ENCODE results near the gene LILRB3. TPM values are rescaled to one million over a fixed set of nuclear protein-coding genes. Genes with fewer than 3 reads are reported as not detected.
A peak's percentile ranks its signal among the peaks of the same experiment; 100 is the strongest.
"Not testable (repeated sequence)": the region's sequence is repeated elsewhere in the genome, so short reads cannot be mapped to it uniquely, and the experiment has no call there.

Gene LILRB3
- total RNA-seq, 1 donor from 2014 or later = 4.2 TPM

DNA sequence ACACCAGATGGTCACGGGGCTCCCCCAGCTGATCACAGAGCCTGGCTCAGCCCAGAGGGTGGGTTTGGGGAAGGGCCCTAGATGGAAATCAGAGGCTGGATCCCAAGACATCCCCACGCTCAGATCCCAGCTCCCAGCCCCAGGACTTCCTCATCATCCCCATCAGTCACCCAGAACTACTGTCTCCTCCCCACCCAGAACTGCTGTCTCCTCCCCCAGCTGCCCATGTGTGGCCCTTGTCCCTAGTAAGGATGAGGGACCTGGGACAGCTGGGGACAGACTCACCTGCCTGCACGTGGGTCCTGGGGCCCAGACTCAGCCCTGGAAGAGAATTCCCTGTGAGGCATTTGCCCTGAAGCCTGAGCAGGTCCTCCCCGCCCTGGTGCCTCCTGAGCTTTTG is 19.4 kb upstream of the LILRB3 start:
- not testable (repeated sequence) for DNase-seq

DNA sequence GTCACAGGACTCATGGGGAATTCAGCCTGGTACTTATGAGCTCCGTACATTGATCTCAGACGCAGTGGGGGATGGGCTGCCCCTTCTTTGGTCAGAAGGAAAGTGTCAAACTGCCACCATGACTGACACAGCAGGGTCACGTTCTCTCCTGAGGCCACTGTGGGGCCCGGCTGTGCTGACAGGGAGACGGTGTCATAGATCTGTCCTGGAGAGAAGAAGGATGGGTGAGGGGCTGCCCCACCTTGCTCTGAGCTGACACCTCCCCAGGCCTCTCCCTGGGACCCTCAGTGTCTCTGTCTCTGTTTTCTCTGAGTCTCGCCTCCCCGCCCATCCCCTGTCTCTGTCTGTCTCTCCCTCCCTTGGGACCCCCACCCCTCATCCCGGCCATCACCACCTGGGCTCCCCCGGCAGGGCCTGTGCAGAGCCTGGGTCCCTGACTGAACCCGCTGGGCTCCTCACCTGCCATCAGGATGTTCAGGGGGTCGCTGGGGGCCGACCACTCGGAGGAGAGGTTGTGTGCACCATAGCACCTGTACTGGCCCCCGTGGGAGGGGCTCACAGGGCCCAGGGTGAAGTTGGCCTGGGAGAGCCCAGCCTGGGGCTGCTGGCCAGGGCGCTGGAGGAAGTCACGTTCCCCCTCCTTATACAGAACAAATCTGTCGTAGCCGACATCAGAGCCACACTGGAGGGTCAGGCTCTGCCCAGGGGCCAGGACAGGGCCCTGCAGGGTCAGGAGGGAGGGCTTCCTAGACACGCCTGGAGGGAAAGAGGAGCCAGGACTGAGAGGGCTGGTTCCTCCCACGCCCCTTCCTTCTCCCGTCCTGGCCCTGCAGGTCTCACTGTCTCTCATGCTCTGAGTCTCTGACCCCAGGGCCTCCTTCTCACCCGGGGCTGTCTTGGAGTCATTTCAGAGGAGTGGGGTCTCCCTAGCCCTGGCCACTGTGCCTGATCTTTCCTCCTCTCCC is 17.8 kb upstream of the LILRB3 start:
- DNase-seq = not testable (repeated sequence)

DNA sequence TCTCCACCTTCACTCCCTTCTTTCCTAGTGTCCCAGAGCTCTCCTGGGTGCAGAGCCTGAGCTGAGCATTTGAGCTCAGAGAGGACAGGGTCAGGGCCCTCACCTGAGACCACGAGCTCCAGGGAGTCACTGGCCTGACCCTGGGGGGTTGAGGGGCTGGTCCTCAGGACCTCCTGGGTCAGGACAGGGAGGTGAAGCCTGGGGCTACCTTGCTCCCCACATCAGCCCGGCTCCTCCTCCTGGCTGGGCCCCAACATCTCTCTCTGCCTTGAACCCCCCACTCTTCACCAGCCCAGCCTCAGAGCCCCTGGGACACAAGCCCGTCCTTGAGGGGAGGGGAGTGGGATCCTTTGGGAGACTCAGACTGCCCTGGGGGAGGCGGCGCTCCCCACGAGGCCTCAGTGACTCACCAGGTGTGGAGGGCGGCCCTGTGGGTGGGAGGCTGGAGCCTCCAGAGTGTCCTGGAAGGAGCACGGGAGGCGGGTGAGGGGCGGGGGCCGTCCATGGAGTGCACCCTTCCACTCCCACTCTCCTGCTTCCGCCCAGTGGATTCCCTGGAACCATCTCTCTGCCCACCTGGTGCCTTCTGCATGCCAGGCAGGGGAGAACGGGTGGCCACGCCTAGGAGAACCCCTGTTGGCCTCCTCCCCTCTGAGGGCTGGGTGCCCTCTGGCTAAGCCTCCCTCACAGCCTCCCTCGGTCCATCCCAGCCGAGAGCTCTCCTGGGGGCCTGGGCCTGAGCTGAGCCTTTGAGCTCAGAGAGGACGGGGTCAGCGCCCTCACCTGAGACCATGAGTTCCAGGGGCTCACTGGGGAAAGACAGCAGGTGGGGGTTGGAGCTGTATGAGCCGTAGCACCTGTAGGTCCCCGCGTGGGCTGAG is 16.9 kb upstream of the LILRB3 start:
- DNase-seq = not testable (repeated sequence)

DNA sequence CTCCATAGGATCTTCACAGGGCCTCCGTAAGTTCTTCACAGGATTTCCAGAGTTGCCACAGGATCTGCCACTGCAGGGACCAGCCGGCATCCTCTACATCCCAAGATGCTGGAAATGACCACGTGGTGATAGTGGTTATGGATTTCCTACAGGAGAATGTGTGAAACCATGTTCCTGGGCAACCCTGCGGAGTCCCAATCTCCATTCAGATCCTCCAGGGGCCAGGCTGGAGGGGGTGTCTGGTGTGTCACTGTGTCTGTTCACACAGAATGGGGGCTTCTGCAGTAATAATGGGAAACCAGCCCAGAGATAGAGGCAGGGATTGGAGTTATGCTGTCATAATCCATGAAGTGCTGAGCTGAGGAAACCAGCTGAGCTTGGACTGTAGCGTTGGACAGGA is 11.1 kb upstream of the LILRB3 start:
- no peak for DNase-seq

DNA sequence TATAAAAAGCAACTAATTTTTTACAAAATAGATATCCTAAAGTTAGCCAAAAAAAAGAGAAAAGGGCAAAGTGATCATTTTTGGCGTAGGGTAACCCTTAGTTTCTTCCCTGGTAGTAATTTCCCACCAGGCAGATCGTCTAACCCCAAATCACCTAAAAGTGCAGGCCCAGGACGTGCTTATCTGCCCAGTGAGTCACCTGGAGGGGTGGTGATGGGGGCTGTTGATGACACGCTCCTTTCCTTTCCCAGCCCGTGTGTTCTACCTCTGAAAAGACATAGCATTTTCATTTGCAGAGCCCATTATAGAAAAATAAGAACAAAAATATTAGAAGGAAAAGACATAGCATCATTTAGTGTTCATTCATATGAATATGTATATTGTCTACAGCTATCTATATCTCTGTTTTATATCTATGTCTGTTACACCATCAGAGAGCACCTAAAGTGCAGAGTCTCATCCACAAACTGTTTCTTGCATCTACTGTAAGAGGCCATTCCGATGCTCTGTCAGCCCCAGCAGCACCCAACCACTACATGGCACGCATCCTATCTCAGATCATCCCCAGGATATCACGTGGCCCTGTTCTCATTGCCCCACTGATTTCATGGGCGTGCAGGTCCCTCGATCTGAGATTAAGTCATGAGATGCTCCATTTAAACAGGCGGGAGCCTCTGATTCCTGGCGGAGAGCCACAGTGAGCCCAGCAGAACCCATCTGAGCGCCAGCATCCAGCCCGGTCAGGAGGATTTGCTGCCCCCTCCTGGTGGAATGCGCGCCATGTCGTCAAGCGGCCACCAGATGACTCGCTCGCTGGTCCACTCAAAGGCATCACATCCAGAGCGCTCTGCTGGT is 8.5 kb upstream of the LILRB3 start:
- peak; percentile 24 for DNase-seq

DNA sequence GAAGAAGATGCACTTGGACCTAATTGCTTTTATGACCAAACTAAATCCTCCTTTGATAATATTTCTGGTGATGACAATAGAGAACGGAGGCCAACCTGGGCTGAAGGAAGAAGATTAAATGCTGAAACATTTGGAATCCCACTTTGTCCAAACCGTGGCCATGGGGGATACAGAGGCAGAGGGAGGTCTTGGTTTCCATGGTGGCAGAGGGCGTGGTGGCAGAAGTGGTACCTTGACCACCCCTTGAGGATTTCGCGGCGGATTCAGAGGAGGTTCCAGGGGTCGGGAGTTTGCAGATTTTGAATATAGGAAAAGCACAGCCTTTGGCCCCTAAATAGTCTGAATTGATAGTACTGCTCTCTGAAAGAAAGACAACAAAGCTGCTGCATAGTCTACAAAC is 7.2 kb upstream of the LILRB3 start:
- DNase-seq = no peak

DNA sequence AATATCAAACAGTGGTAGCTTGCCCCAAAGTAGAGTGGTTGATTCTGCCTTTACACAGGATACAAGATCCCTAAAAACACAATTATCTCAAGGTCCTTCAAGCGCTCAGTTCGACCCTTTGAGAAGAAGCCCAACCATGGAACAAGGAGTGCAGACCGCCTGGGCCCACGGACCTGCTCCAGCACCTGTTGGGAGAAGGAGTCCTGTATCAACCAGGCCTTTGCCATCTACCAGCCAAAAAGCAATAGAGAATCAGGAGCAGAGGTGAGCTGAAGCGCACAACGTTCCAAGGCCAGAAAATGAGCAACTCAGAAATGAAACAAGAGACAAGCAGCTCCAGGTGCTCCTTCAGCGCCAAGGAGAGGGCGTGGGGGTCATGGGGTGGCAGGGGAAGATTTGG is 6.3 kb upstream of the LILRB3 start:
- DNase-seq = no peak

DNA sequence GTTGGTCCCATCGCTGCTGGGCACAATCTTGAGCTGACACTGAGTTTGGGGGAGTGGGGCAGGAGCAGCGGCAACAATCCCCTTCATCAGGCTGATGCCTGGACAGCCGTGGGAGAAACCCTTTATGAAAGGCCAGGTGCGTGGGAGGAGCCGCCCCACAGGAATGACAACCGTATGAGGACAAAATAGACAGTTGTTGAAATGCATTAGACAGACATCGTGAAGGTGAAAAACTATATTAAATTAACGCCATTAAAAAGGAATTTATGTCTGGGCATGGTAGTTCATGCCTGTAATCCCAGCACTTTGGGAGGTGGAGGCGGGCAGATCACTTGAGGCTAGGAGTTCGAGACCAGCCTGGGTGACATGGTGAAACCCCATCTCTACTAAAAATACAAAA is 1.8 kb upstream of the LILRB3 start:
- not testable (repeated sequence) for DNase-seq

DNA sequence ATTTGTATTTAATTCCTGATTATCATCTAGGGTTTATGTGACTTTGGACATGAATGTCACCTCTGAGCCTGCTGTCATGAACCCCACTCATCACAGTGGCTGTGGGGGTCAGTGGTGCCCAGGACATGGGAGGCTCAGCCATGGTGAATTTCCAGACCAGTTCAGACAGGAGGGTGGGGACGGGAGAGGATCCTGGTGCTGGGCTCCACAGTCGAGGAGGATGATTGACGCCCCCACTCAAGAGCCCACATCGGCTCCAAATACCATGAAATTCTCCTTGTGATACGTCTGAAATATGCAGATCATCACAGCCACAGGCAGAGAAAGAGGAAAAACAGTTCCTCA is 1.1 kb upstream of the LILRB3 start:
- not testable (repeated sequence) for DNase-seq

DNA sequence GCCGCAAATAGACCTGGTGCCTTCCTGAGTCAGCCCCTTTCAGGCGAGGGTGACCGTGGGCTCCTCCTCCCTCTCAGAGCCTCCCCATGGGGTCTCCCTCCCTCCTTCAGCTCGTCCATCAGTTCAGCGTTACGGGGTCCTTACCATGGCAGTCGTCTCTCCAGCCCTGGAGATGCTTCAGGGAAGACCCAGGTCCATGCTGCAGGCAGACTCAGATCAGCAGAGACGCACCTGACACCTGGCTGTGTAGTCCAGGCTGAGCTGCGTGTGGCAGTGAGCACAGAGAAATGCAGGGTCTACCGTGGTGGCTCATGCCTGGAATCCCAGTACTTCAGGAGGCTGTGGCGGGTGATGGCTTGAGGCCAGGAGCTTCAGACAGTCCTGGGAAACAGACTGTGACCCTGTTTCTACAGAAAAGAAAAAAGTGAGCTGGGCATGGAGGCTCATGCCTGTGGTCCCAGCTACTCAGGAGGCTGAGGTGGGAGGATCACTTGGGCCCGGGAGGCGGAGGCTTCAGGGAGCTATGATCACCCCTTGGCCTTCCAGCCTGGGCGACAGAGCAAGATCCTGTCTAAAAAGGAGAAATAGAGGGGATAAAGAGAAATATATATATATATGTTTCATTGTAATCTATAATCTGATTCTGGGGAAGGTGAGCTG is 600 bp upstream of the LILRB3 start:
- DNase-seq = not testable (repeated sequence)

DNA sequence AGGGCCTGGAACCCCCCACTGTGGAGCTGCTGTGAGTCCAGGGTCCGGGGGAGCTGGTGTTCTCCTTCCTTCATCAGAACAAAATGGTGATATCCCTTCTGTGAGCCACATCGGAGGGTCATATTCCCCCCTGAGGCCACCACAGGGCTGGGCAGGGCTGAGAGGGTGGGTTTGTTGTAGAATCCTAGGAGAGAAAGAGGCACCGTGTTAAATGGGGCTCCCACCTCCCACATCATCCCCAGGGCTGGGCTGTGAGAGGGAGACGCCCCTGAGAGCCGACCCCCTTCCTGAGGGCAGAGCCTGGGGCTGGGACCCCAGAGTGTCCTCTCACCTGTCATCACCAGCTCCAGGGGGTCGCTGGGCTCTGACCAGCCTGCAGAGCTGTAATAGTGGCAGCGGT is 860 bp downstream of the LILRB3 start:
- not testable (repeated sequence) for DNase-seq

DNA sequence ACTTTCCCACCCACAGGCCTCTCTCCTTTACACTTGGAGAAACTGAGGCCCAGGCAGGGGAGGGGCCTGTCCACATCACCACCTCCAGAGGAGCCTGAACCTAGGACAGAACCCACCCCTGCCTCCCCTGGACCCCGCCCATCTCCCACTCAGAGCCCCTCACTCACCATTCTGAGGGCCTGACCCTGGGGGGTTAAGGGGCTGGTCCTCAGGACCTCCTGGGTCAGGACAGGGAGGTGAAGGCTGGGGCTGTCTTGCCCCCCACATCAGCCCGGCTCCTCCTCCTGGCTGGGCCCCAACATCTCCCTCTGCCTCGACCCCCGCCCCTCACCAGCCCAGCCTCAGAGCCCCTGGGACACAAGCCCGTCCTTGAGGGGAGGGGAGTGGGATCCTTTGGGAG is 3.1 kb downstream of the LILRB3 start:
- DNase-seq = not testable (repeated sequence)

DNA sequence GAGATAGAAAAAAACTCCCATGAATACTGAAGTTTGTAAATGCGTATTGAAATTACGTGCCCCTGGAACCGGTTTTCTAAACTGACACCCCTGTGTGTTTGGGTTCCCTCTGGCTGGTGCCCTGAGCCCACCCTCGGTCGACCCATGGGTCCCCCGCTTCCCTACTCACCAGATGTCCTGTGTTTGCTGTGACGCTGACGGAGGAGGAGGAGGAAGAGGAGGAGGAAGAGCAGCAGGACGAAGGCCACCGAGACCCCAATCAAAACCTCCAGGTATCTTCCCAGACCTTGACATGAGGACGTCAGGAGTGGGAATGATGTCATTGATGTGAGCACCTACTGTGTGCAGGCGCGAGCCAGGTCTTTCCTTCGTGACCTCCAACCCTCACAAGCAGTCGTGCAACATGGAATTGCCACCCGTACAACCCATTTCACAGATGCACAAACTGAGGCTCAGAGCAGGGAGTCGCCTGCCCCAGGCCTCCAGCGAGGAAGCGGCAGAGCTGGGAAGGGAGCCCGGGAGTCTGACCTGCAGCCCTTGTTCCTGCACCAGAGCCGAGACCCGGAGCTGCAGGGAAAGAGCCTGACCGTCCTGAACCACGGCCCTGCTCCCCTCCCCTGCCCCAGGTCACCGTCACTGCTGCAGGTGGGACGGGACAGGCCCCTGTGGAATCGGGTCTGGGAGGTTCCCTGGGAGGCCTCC is 3.7 kb downstream of the LILRB3 start:
- DNase-seq = no peak

DNA sequence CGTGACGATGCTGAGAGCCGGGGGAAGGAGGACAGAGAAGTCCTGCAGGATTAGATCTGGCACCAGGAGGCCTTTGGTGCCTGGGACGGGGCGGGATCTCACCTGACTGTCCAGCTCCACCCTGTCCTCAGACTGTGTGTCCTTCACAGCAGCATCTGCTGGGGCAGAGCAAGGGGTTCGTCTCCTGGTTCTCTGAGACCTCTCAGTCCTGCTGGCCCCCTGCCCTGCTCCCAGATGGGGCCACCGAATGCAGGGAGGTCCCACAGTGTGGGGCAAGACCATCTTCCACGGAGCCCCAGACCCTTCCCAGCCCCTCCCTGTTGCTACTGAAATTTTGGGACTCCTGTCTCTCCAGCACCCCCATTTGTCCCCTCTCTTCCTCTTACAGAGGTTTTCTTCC is 4.5 kb downstream of the LILRB3 start:
- DNase-seq = no peak

DNA sequence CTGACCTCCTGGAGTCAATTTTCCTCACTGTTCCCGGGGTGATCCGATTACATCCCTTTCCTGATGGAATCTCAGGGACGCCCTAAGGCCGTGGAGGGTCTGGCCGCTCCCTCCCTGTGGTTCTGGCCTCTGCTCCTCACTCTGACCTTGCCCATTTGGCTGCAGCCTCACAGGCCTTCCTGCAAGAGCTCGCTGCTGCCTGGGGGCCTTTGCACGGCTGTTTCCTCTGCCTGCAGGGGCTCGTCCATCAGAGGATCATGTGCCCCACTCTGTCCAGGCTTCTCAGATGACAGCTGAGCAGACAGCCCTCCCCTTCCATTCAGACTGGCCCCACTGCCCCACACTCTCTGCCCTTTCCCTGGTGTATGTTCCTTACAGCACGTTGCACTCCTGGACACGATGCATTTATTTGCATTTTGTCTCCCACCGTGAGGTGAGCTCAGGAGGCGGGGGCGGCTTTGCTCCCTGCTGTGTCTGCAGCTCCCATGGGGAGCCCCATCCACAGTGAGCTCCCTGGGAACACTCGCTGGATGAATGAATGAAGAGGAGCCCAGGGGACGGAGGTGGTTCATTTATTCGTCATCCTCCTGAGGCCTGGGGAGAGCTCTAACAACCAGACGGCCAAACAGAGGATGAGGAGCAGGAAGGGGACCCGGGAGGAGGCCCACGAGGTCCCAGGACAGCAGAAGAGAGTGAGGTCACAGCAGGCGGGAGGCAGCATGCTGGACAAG is 5.1 kb downstream of the LILRB3 start:
- not testable (repeated sequence) for DNase-seq

DNA sequence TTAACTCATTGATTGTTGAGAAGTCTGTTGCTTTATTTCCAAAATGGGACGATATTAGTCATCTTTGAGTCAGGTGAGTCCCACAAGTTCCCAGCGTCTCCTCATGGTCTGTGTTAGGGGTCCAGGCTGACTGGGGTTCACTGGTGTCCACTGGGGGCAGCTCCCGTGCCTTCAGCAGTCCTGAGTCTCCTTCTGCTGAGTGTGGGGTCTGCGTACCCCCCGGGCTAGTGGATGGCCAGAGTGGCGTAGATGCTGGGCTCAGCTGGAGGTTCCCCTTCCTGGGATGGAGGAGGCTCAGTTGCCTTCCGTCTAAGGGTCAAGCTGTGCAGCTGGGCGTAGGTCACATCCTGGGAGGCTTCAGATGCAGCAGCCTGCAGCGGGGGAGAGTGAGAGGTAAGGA is 5.9 kb downstream of the LILRB3 start:
- DNase-seq = no peak

DNA sequence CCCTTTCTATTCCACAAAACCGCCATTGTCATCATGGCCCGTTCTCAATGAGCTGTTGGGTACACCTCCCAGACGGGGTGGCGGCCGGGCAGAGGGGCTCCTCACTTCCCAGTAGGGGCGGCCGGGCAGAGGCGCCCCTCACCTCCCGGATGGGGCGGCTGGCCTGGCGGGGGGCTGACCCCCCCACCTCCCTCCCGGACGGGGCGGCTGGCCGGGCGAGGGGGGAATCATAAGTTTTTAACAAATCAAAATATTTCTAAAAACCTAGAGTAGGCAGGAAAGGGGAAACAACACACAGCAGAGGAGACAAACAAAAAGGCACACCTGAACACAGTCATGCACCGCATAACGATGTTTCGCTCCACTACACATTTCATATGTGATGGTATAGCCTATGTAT is 8.1 kb downstream of the LILRB3 start:
- DNase-seq = not testable (repeated sequence)

DNA sequence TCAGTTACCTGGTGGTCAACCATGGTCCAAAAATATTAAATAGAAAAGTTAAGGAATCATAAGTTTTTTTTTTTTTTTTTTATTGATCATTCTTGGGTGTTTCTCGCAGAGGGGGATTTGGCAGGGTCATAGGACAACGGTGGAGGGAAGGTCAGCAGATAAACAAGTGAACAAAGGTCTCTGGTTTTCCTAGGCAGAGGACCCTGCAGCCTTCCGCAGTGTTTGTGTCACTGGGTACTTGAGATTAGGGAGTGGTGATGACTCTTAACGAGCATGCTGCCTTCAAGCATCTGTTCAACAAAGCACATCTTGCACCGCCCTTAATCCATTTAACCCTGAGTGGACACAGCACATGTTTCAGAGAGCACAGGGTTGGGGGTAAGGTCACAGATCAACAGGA is 8.6 kb downstream of the LILRB3 start:
- not testable (repeated sequence) for DNase-seq

DNA sequence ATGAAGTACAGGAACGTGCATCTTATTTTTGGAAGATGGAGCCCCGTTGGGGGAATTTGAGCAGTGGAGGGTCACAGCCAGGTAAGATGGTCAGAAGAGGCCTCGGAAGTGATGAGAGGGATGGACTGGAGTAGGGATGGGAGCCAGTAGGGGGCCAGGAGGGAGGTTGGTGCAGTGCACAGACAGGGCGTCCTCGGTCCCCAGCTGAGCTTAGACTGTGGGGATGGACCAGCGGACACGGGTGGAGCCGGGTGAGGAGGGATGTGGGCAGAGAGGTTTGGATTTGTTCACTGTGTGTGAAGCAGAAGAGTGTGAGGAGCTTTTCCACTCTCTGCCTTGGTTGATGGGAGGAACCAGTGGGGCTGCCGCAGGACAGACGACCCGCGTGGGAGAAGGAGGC is 11.6 kb downstream of the LILRB3 start:
- no peak for DNase-seq

DNA sequence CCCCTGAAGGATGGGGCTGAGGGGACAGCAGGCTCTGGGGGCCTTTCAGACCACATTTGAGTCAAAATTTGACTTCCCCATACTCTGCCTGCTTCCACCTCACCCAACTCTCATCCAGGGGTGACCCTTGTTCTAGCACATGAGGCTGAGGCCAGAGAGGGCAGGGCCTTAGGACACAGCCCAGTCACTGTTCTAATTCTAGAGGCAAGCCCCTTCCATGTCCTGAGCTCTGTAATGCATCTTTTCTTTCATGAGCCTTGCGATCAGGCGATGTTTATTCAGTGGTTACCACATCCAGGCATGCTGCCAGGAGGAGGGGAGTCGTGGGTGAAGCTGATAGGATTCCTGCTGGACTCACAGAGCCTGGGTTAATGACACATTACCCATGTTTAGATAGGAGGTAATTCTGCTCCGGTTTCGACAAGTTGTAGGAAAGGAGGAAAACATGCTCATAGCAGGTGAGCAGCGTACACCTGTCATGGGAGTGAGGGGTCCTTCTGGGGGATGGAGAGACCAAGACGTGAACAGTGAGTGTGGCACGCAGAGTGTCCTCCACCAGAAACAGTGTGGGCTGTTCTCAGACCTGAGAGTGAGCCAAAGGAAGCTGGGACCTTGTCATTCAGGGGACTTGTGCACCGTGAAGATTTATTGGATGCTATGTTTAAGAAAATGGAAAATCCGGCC is 12.9 kb downstream of the LILRB3 start:
- DNase-seq = peak; percentile 20

All from skin of body (tissue), 2 donors.